Activated CD8-positive, alpha-beta T cell treated with anti-CD3 and anti-CD28 coated beads for 36 hours (primary cell): ENCODE results near the gene EPHA10. TPM values are rescaled to one million over a fixed set of nuclear protein-coding genes. Genes with fewer than 3 reads are reported as not detected.

Experiments used
- ATAC-seq: fragments of 200-7000 bp; cut with Tn5 transposase; one replicate; pipeline ENCODE4 v1.10.0; 2021; ENCODE audit warnings: mild to moderate bottlenecking, moderate library complexity
- CTCF ChIA-PET: fragments of 350-600 bp; sonication (Branson Sonifier 250); formaldehyde crosslinking; loops from one replicate; lab custom pipeline; 2021; ENCODE audit warnings: antibody characterized with exemption; lab: Charles Lee
- POLR2A ChIA-PET: fragments of 350-600 bp; sonication (Branson Sonifier 250); formaldehyde crosslinking; loops from one replicate; lab custom pipeline; 2021; ENCODE audit warnings: antibody characterized with exemption; lab: Charles Lee
- DNase-seq: peaks from one replicate; pipeline ENCODE4 v3.0.0-alpha.2; 2020
- H3K27ac Mint-ChIP-seq: one replicate; pipeline ENCODE4 v1.8.0; 2021; ENCODE audit warnings: mild to moderate bottlenecking, mixed read lengths
- H3K27me3 Mint-ChIP-seq: one replicate; pipeline ENCODE4 v1.8.0; 2021; ENCODE audit warnings: mixed read lengths
- H3K36me3 Mint-ChIP-seq: one replicate; pipeline ENCODE4 v1.8.0; 2021; ENCODE audit warnings: low read depth, mixed read lengths
- H3K4me1 Mint-ChIP-seq: one replicate; pipeline ENCODE4 v1.8.0; 2021; ENCODE audit warnings: low read depth, mixed read lengths
- H3K4me3 Mint-ChIP-seq: one replicate; pipeline ENCODE4 v1.8.0; 2021; ENCODE audit warnings: mild to moderate bottlenecking, moderate library complexity, mixed read lengths
- H3K9me3 Mint-ChIP-seq: one replicate; pipeline ENCODE4 v1.8.0; 2021; ENCODE audit warnings: mixed read lengths
- intact Hi-C: fragments of 100-400 bp; cut with micrococcal nuclease; formaldehyde crosslinking; loops from one replicate; pipeline ENCODE4 v1.10.0; 2022
- total RNA-seq, 2 experiments: library from RNA; stranded (reverse); gene quantifications; one replicate each; pipeline ENCODE4 v1.2.3, GENCODE V29; 2021
- TF ChIP-seq, protein P1 (sequence below): fragments of 200-600 bp; IDR thresholded peaks from one replicate; pipeline ENCODE4 v1.8.0; 2022; ENCODE audit warnings: antibody characterized with exemption, mild to moderate bottlenecking

Gene EPHA10
- total RNA-seq, 2 experiments from 2014 or later: not detected

DNA sequence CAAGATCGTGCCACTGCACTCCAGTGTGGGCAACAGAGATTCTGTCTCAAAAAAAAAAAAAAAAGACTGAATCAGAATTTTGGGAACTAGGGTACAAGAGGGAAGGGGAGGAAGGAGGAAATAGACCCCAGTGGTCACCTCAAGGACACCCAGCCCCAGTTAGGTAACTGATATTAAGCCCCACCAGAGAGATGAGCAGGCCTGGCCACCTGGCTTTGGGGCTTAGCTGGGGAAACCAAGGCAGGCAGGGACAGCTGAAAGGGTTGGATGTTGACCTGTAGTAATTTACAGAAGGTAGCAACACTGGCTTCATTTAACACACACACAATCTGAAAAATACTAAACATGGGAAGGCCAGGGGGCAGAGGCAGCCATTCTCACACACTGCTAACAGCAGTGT is 37.5 kb upstream of the EPHA10 start:
- ATAC-seq (no peak), DNase-seq (no peak)
- Mint-ChIP-seq H3K9me3 (no peaks in the 10 kb centered on the region), H3K27ac (no peak overlapping the region), H3K27me3 (no peaks in the 10 kb centered on the region), H3K4me1 (peaks cover 19% of the 10 kb centered on the region), H3K36me3 (peaks cover 67% of the 10 kb centered on the region), H3K4me3 (no peak overlapping the region)
- intact Hi-C loops: loop anchor here (5.0 kb wide), 1 partner anchor 45 kb away; no protein-coding TSS in a partner anchor
- CTCF ChIA-PET: no interaction called here
- TF ChIP-seq, protein P1, sequence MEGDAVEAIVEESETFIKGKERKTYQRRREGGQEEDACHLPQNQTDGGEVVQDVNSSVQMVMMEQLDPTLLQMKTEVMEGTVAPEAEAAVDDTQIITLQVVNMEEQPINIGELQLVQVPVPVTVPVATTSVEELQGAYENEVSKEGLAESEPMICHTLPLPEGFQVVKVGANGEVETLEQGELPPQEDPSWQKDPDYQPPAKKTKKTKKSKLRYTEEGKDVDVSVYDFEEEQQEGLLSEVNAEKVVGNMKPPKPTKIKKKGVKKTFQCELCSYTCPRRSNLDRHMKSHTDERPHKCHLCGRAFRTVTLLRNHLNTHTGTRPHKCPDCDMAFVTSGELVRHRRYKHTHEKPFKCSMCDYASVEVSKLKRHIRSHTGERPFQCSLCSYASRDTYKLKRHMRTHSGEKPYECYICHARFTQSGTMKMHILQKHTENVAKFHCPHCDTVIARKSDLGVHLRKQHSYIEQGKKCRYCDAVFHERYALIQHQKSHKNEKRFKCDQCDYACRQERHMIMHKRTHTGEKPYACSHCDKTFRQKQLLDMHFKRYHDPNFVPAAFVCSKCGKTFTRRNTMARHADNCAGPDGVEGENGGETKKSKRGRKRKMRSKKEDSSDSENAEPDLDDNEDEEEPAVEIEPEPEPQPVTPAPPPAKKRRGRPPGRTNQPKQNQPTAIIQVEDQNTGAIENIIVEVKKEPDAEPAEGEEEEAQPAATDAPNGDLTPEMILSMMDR: no peak
- POLR2A ChIA-PET: interaction anchor here (0.7 to 2.2 kb wide), 3 partner anchors 20 to 57 kb away, joined by 3 to 7 read pairs (median 3); partner anchors contain the start of gene MTF1

DNA sequence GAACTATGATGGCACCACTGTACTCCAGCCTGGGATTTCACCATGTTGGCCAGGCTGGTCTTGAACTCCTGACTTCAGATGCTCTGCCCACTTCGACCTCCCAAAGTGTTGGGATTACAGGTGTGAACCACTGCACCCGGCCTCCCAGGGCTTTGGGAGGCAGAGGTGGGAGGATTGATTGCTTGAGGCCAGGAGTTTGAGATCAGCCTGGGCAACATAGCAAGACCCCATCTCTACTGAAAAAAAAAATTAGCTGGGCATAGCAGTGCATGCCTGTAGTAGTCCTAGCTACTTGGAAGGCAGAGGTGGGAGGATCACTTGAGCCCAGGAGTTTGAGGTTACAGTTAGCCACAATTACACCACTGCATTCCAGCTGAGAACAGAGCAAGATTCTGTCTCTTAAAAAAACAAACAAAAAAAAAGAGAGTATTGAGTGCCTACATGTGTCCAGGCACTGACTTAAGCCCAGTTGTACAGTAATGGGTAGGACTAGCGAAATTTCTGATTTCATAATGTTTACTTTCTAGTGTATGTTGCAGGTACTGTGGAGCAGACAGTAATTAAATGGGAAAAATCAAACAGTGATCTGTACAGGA is 32.9 kb upstream of the EPHA10 start:
- H3K9me3 Mint-ChIP-seq: no peaks in the 10 kb centered on the region
- TF ChIP-seq, protein P1: no peak
- ChIA-PET POLR2A (no interaction called here), CTCF (no interaction called here)
- no peak overlapping the region for H3K4me3 Mint-ChIP-seq
- peaks cover 6% of the 10 kb centered on the region for H3K27me3 Mint-ChIP-seq
- peaks cover 28% of the 10 kb centered on the region for H3K36me3 Mint-ChIP-seq
- DNase-seq (no peak), ATAC-seq (no peak)
- intact Hi-C loops: no loop called here
- H3K4me1 Mint-ChIP-seq: peaks cover 22% of the 10 kb centered on the region
- no peak overlapping the region for H3K27ac Mint-ChIP-seq

DNA sequence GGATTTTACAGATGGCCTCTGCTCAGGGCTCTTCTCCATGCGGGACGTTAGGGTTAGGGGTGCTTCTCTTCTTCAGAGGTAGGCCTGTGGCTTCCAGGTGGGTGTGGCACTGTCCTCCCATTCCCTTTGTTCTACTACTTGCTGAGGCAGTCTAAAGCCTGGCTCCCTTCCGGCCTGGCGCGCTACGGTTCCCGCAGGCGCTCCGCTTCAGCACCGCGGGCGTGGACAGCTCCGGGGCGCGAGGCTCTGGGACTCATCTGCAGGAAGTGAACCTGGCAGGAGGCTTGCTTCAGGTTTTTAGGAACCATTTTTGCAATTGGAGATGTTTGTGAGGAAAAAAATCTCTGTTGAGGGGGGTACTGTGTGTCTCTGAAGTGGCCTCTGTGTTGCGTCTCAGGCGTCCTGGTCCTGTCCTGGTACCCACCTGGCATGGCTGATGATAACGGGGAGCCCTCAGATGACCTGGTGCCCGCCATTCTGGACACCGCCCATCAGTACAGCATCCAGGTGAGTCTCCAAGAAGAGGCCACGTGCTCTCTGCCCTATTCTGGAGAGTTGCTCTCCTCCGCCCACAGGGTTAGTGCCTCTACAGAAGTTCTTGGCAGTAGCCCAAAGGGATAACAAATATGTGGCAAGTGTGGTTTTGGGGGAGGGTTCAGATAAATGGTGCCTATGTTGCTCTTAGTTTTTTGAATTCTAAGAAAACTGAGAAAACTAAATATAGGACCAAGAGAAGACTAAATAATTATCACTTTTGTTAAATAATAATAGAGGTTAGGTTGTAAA is 30.6 kb upstream of the EPHA10 start:
- ChIA-PET POLR2A (interaction anchor here (1.4 to 1.6 kb wide), 2 partner anchors 8 to 12 kb away, joined by 4 to 5 read pairs; partner anchors contain the start of gene C1orf122), CTCF (interaction anchor here (1.3 to 1.4 kb wide), 2 partner anchors 13 to 64 kb away, joined by 4 to 6 read pairs; partner anchors contain the start of genes C1orf122, MTF1 and YRDC)
- ATAC-seq (peak; percentile 46), DNase-seq (peak; percentile 59)
- Mint-ChIP-seq H3K36me3 (peaks cover 15% of the 10 kb centered on the region), H3K27me3 (peaks cover 19% of the 10 kb centered on the region), H3K4me1 (peaks cover 22% of the 10 kb centered on the region), H3K4me3 (peak overlapping the region; percentile 65), H3K27ac (no peak overlapping the region), H3K9me3 (no peaks in the 10 kb centered on the region)
- TF ChIP-seq, protein P1: no peak
- intact Hi-C loops: no loop called here

DNA sequence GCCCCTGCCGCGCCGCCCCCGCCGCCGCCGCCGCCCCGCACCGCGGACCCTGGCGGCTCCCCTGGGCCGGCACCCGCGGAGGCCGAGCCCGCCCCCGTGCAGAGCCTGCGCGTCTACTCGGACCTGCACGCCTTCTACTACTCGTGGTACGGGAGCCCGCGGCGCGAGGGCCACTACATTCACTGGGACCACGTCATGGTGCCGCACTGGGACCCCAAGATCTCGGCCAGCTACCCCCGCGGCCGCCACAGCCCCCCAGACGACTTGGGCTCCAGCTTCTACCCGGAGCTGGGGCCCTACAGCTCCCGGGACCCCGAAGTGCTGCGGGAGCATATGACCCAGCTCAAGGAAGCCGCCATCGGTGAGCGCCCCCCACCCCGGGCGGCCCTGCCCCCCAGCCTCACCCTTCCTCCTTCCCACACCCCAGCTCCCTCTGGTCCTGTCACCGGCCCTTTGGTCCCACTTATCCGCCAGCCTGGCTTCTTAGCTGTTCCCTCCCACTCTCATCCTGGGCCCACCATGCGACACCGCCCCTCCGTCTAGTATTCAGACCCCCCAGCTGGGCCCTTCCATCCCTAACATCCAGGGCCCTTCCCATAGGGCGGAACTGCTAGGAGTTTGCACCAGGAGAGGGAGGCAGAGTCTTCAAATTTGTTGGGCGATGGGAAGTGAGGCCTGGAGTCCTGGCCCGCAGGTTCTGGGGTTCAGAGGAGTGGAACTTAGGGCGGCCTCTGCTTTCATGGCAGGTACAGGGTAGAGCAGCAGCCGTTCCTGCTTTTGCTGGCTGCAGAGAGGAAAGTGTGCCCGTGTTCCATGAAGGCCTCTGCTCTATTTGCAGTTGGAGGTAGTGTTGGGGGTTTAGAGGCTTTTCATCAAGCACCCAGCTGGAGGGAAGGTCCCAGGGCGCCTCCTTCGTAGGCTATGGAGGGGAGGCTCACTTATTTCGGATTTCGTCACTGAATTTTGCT is 29.7 kb upstream of the EPHA10 start:
- DNase-seq (no peak), ATAC-seq (peak; percentile 17)
- CTCF ChIA-PET: interaction anchor here (0.9 to 1.3 kb wide), 2 partner anchors 30 to 65 kb away, joined by 4 to 5 read pairs; partner anchors contain the start of genes EPHA10 and MTF1
- intact Hi-C loops: no loop called here
- TF ChIP-seq, protein P1: no peak
- Mint-ChIP-seq H3K27me3 (peaks cover 23% of the 10 kb centered on the region), H3K36me3 (peaks cover 12% of the 10 kb centered on the region), H3K4me1 (peaks cover 22% of the 10 kb centered on the region), H3K27ac (no peak overlapping the region), H3K4me3 (peak overlapping the region; percentile 65), H3K9me3 (no peaks in the 10 kb centered on the region)
- POLR2A ChIA-PET: interaction anchor here (1.4 to 1.6 kb wide), 2 partner anchors 9 to 13 kb away, joined by 4 to 5 read pairs; partner anchors contain the start of gene C1orf122
